H1 (cell line): ENCODE results near the gene ACYP1. TPM values are rescaled to one million over a fixed set of nuclear protein-coding genes. Genes with fewer than 3 reads are reported as not detected.
"Not testable (repeated sequence)": the region's sequence is repeated elsewhere in the genome, so short reads cannot be mapped to it uniquely, and the experiment has no call there.

Source experiments
- CTCF ChIA-PET: fragments of 300-600 bp; sonication (Branson Sonifier 250); formaldehyde crosslinking; loops from one replicate; lab custom pipeline; 2021; ENCODE audit not compliant: partially characterized antibody; lab: Charles Lee
- POLR2A ChIA-PET: fragments of 300-600 bp; sonication (Branson Sonifier 250); formaldehyde crosslinking; loops from one replicate; lab custom pipeline; 2021; ENCODE audit warnings: inconsistent platforms; ENCODE audit not compliant: partially characterized antibody; lab: Charles Lee
- DNase-seq, 2 experiments: peaks; one replicate each; pipeline versions ENCODE4 v3.0.0 to v3.0.0-alpha.2; 2010 to 2022; ENCODE audit warnings: low spot score in 2 of 2, low read depth in 1 of 2, mixed read lengths in 1 of 2
- FAIRE-seq: peaks from 2 replicates; lab custom pipeline; 2011; peaks lifted over from hg19 to GRCh38; lab: Jason Lieb, UNC
- H2AFZ ChIP-seq: 2 replicates; pipeline ENCODE4 v1.8.1; 2012; ENCODE audit warnings: low read length, inconsistent platforms
- H2AK5ac ChIP-seq: 2 replicates; pipeline ENCODE4 v1.6.1; 2013; ENCODE audit warnings: low read depth, low read length
- H2BK120ac ChIP-seq: replicated peaks from 2 replicates; pipeline ENCODE3; 2013; ENCODE audit warnings: low read depth, low read length, inconsistent platforms
- H2BK12ac ChIP-seq: 2 replicates; pipeline ENCODE4 v1.6.1; 2013; ENCODE audit warnings: low read depth, low read length
- H2BK15ac ChIP-seq: 2 replicates; pipeline ENCODE4 v1.6.1; 2013; ENCODE audit warnings: low read length
- H2BK20ac ChIP-seq: 2 replicates; pipeline ENCODE4 v1.6.1; 2013; ENCODE audit warnings: low read length
- H2BK5ac ChIP-seq: 2 replicates; pipeline ENCODE4 v1.6.1; 2013; ENCODE audit warnings: low read depth, low read length
- H3K14ac ChIP-seq: 2 replicates; pipeline ENCODE4 v1.6.1; 2013; ENCODE audit warnings: inconsistent platforms; ENCODE audit not compliant: insufficient read length
- H3K18ac ChIP-seq: 2 replicates; pipeline ENCODE4 v1.6.1; 2013; ENCODE audit warnings: low read length; ENCODE audit errors: extremely low read depth
- H3K23ac ChIP-seq: 2 replicates; pipeline ENCODE4 v1.6.1; 2013; ENCODE audit warnings: inconsistent platforms; ENCODE audit not compliant: insufficient read length
- H3K23me2 ChIP-seq: 2 replicates; pipeline ENCODE4 v1.6.1; 2013; ENCODE audit warnings: low read depth, low read length
- H3K27ac ChIP-seq: 2 replicates; pipeline ENCODE4 v1.6.1; 2011; ENCODE audit warnings: low read depth, low read length, inconsistent platforms
- H3K27me3 ChIP-seq, 4 experiments: replicated peaks in 1 of 4; 1 replicate in 1 of 4; 2 replicates in 3 of 4; pipeline versions ENCODE4 v1.6.1 to v1.8.1; 2011 to 2013; ENCODE audit warnings: low read length in 3 of 4, mild to moderate bottlenecking in 3 of 4, inconsistent platforms in 2 of 4, mixed read lengths in 2 of 4, moderate library complexity in 1 of 4; ENCODE audit not compliant: control insufficient read depth in 3 of 4, insufficient read depth in 3 of 4; ENCODE audit errors: extremely low read depth in 1 of 4
- H3K36me3 ChIP-seq, 4 experiments: 2 replicates each; pipeline versions ENCODE4 v1.6.1 to v1.8.1; 2011 to 2013; ENCODE audit warnings: mild to moderate bottlenecking in 4 of 4, low read length in 3 of 4, moderate library complexity in 2 of 4, control low read depth in 1 of 4, inconsistent platforms in 1 of 4; ENCODE audit not compliant: insufficient read depth in 4 of 4, control insufficient read depth in 2 of 4
- H3K4ac ChIP-seq: replicated peaks from 2 replicates; pipeline ENCODE3; 2013; ENCODE audit warnings: low read length, low read depth, mixed read lengths, inconsistent platforms; ENCODE audit not compliant: insufficient read length
- H3K4me1 ChIP-seq, 4 experiments: replicated peaks in 1 of 4; 1 replicate in 1 of 4; 2 replicates in 3 of 4; pipeline versions ENCODE4 v1.6.1 to v1.8.1; 2011 to 2013; ENCODE audit warnings: low read length in 3 of 4, inconsistent platforms in 2 of 4, mixed read lengths in 1 of 4; ENCODE audit not compliant: insufficient read depth in 4 of 4, control insufficient read depth in 3 of 4
- H3K4me2 ChIP-seq, 2 experiments: 2 replicates each; pipeline versions ENCODE4 v1.6.1 to v1.8.1; 2011 to 2013; ENCODE audit warnings: low read depth in 2 of 2, low read length in 2 of 2, control low read depth in 1 of 2, inconsistent platforms in 1 of 2, mild to moderate bottlenecking in 1 of 2; ENCODE audit not compliant: insufficient read depth in 1 of 2
- H3K4me3 ChIP-seq, 4 experiments: fragments of 200-600, 300-600 bp in 1 of 4; sonication (generic), shearing (Covaris generic), sonication (Bioruptor Twin) in 1 of 4; 2 replicates each; pipeline versions ENCODE4 v1.5.1 to v1.8.1; 2011 to 2016; ENCODE audit warnings: low read length in 4 of 4, low read depth in 3 of 4, control low read depth in 2 of 4, inconsistent platforms in 2 of 4, mild to moderate bottlenecking in 2 of 4, mixed read lengths in 1 of 4, moderate library complexity in 1 of 4; ENCODE audit not compliant: insufficient read depth in 2 of 4; ENCODE audit errors: extremely low read depth in 1 of 4
- H3K56ac ChIP-seq: replicated peaks from 2 replicates; pipeline ENCODE3; 2013; ENCODE audit warnings: low read depth, mild to moderate bottlenecking, mixed read lengths, low read length, inconsistent platforms; ENCODE audit not compliant: insufficient read length
- H3K79me1 ChIP-seq: 2 replicates; pipeline ENCODE4 v1.6.1; 2013; ENCODE audit warnings: low read depth, low read length, control low read depth
- H3K79me2 ChIP-seq, 2 experiments: 2 replicates each; pipeline versions ENCODE4 v1.6.1 to v1.8.1; 2012 to 2013; ENCODE audit warnings: low read length in 2 of 2, mild to moderate bottlenecking in 2 of 2, inconsistent platforms in 1 of 2; ENCODE audit not compliant: insufficient read depth in 2 of 2, control insufficient read depth in 1 of 2
- H3K9ac ChIP-seq, 4 experiments: replicated peaks in 1 of 4; 1 replicate in 1 of 4; 2 replicates in 3 of 4; pipeline versions ENCODE4 v1.6.1 to v1.8.1; 2011 to 2013; ENCODE audit warnings: low read depth in 3 of 4, low read length in 3 of 4, control low read depth in 2 of 4, mild to moderate bottlenecking in 2 of 4, moderate library complexity in 2 of 4, inconsistent platforms in 1 of 4; ENCODE audit errors: extremely low read depth in 1 of 4
- H3K9me3 ChIP-seq, 2 experiments: 2 replicates each; pipeline versions ENCODE4 v1.6.1 to v1.8.1; 2012 to 2013; ENCODE audit warnings: mild to moderate bottlenecking in 2 of 2, moderate library complexity in 2 of 2, control low read depth in 1 of 2, inconsistent platforms in 1 of 2, low read depth in 1 of 2, low read length in 1 of 2, mixed read lengths in 1 of 2; ENCODE audit not compliant: insufficient read depth in 2 of 2
- H4K20me1 ChIP-seq, 2 experiments: replicated peaks in 1 of 2; 2 replicates each; pipeline versions ENCODE3 to v1.8.1; 2011 to 2013; ENCODE audit warnings: inconsistent platforms in 2 of 2, low read length in 2 of 2, mild to moderate bottlenecking in 1 of 2; ENCODE audit not compliant: insufficient read depth in 2 of 2, control insufficient read depth in 1 of 2
- H4K5ac ChIP-seq: 2 replicates; pipeline ENCODE4 v1.6.1; 2013; ENCODE audit warnings: low read length, low read depth, mixed read lengths, inconsistent platforms; ENCODE audit not compliant: insufficient read length
- H4K8ac ChIP-seq: 2 replicates; pipeline ENCODE4 v1.8.0; 2013; ENCODE audit warnings: mild to moderate bottlenecking, moderate library complexity, low read length, inconsistent platforms; ENCODE audit not compliant: insufficient read depth; ENCODE audit errors: extremely low read depth
- H4K91ac ChIP-seq: replicated peaks from 2 replicates; pipeline ENCODE3; 2013; ENCODE audit warnings: low read length, mixed read lengths, inconsistent platforms; ENCODE audit not compliant: insufficient read length
- WGBS, 2 experiments: shearing (Covaris generic) in 1 of 2; methylation state at CpG; one replicate each; pipeline versions ENCODE4 v1.1.6 to v1.1.7; 2013 to 2015; ENCODE audit warnings: low lambda C conversion rate in 2 of 2, mixed read lengths in 2 of 2, inconsistent platforms in 1 of 2, low coverage in 1 of 2, missing lambda C conversion rate in 1 of 2; ENCODE audit not compliant: insufficient replicate concordance in 2 of 2, insufficient coverage in 1 of 2, insufficient read length in 1 of 2; ENCODE audit errors: extremely low coverage in 1 of 2, missing lambda C conversion rate in 1 of 2; 5-methylcytosine and 5-hydroxymethylcytosine counted together
- polyA plus RNA-seq, 7 experiments: library from polyadenylated mRNA; depleted of rRNA in 3 of 7; stranded (reverse) in 5 of 7; unstranded in 2 of 7; fragments of >200 nt in 5 of 7; fragments of 200-250 nt in 2 of 7; gene quantifications; 1 replicate in 5 of 7; 2 replicates in 1 of 7; 4 replicates in 1 of 7; pipeline versions ENCODE4 v1.2.1 to v1.2.3, GENCODE V29; 2011 to 2013; ENCODE audit warnings: missing spikeins in 2 of 7, mixed read lengths in 2 of 7
- total RNA-seq: library from RNA; stranded (reverse); fragmentation: NEBNext Ultra II Directional; extraction: Animal tissue kit (Norgen Biotek cat#: 25700); gene quantifications from 2 replicates; pipeline ENCODE4 v1.2.1, GENCODE V29; 2021

ACYP1 gene
- total and polyA plus RNA-seq, 2 of the 8 experiments (the other 6 are each of a cell fraction or from before 2014, with no cell fraction given): 22.3 to 24.8 TPM

GRCh38 chr14:75067765-75068164 lies 3.9 kb upstream of the ACYP1 start:
- H3K4me3 ChIP-seq: peak overlapping the region in 2 of 4 experiments; percentile 80 to 90; a peak in 2 of 8 replicates
- not testable (repeated sequence) for FAIRE-seq, H3K27ac ChIP-seq, H3K18ac ChIP-seq, H4K91ac ChIP-seq, H2BK12ac ChIP-seq, DNase-seq, H2AK5ac ChIP-seq, H3K4me1 ChIP-seq, H3K23ac ChIP-seq, H3K9ac ChIP-seq, H2AFZ ChIP-seq, H3K4ac ChIP-seq, H3K27me3 ChIP-seq, H3K36me3 ChIP-seq, H4K8ac ChIP-seq, H3K79me1 ChIP-seq, H2BK120ac ChIP-seq, H2BK5ac ChIP-seq, H3K14ac ChIP-seq, H3K9me3 ChIP-seq, H2BK20ac ChIP-seq, H4K20me1 ChIP-seq, H4K5ac ChIP-seq, H2BK15ac ChIP-seq, H3K56ac ChIP-seq
- H3K23me2 ChIP-seq: peaks cover 14% of the 10 kb centered on the region
- H3K79me2 ChIP-seq: peaks cover 0 to 17% of the 10 kb centered on the region in 2 experiments; a peak in 2 of 4 replicates
- ChIA-PET POLR2A (interaction anchor here (0.6 to 3.9 kb wide), 6 partner anchors 11 to 208 kb away, joined by 3 to 22 read pairs (median 4); partner anchors contain the start of gene MLH3), CTCF (interaction anchor here (0.9 to 5.6 kb wide), 5 partner anchors 11 to 162 kb away, joined by 3 to 39 read pairs (median 4); no protein-coding TSS in a partner anchor)
- WGBS, 2 experiments: 79% methylated on average over 4 of the region's 4 CpGs; no CpG with 5 or more reads in 1 of the 2 experiments
- H3K4me2 ChIP-seq: peak overlapping the region in 1 of 2 experiments; percentile 60; a peak in 3 of 4 replicates
